NB4 (cell line): ENCODE results near the gene SORL1-AS1.

ENCODE experiments used
- POLR2A ChIP-seq: IDR thresholded peaks from 2 replicates; pipeline ENCODE4 v1.6.1; 2011; ENCODE audit warnings: mild to moderate bottlenecking; ENCODE audit not compliant: insufficient read length; ENCODE audit errors: extremely low read depth
- TF ChIP-seq, protein P1 (sequence below): IDR thresholded peaks from one replicate; pipeline ENCODE4 v1.5.1; 2012; ENCODE audit warnings: low read depth, low read length

DNA sequence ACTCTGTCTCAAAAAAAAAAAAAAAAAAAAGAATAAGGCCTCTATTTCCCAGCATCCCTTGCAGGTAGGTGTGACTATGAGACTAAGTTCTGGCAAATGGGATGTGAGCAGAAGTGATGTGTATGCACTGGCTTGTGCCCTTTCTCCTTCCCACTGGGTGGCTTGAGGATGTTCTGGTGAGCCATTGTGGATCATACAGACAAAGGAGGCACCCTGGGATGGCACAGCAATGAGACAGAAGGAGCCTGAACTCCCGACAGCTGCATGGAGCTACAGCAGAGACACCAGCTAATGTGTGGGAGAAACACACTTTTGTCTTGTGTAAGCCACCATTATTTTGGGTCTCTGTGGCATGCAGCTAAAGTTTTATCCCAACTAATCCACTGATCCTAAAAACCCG is 11.2 kb downstream of the SORL1-AS1 start:
- TF ChIP-seq, protein P1, sequence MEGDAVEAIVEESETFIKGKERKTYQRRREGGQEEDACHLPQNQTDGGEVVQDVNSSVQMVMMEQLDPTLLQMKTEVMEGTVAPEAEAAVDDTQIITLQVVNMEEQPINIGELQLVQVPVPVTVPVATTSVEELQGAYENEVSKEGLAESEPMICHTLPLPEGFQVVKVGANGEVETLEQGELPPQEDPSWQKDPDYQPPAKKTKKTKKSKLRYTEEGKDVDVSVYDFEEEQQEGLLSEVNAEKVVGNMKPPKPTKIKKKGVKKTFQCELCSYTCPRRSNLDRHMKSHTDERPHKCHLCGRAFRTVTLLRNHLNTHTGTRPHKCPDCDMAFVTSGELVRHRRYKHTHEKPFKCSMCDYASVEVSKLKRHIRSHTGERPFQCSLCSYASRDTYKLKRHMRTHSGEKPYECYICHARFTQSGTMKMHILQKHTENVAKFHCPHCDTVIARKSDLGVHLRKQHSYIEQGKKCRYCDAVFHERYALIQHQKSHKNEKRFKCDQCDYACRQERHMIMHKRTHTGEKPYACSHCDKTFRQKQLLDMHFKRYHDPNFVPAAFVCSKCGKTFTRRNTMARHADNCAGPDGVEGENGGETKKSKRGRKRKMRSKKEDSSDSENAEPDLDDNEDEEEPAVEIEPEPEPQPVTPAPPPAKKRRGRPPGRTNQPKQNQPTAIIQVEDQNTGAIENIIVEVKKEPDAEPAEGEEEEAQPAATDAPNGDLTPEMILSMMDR = no peak
- TF ChIP-seq POLR2A = no peak
